C1 segment of cervical spinal cord (tissue), 14 donors: ENCODE data around the gene IL17RB.

ENCODE experiments used
- DNase-seq, 14 donors: peaks; one replicate each; lab custom pipeline; 2025; lab: John Stamatoyannopoulos, UW

IL17RB gene

GRCh38 chr3:53902711-53903110 is 56.3 kb downstream of the IL17RB start:
- DNase-seq, result no peak

GRCh38 chr3:53913401-53913800 is 67.0 kb downstream of the IL17RB start:
- no peak for DNase-seq
